ENCODE data around the gene PINLYP. TPM values are rescaled to one million over a fixed set of nuclear protein-coding genes. Genes with fewer than 3 reads are reported as not detected.

Gene PINLYP
- total and polyA plus RNA-seq, 2 donors: 12.3 to 16.0 TPM

DNA sequence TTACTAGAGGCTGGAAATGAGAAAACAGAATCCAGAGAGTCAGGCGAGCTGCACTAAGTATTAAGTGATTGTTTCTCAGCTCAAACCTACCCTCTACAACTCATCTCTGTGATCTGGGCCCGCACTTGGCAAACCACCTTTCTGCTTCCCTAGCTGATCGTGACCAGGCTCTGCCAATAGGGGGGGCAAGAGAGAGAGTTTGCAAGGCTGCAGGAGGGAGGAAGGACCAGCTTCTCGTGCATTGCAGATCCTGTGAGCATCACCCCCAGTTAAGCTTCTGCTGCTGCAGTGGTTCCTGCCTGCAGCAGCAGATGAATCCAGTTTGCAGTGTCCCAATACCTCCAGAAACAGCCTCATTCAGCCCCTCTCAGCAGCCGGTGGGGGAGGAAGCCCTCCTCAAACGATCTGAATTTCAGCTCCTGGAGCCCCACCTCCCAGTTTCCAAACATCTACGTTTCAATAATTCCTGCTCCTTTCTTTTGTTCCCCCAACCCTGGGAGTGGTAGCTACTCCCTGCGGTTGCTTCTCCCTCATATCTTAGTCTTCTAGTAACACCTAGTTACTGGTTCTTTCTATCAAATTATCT is 20.3 kb upstream of the PINLYP start:
- H3K4me1 ChIP-seq (ENCODE audit: control insufficient read depth in 2 of 2, insufficient read depth in 2 of 2, low read length in 2 of 2): peaks cover 0 to 2% of the 10 kb centered on the region in 2 donors
- H3K36me3 ChIP-seq (ENCODE audit: control insufficient read depth in 2 of 2, insufficient read depth in 2 of 2, low read length in 1 of 2): peaks cover 53 to 59% of the 10 kb centered on the region in 2 donors
- H3K27ac ChIP-seq (ENCODE audit: low read depth in 1 of 2, low read length in 1 of 2): no peak overlapping the region
- H3K9me3 ChIP-seq (ENCODE audit: control insufficient read depth in 2 of 2, insufficient read depth in 1 of 2, low read length in 1 of 2): peaks cover 0 to 8% of the 10 kb centered on the region in 2 donors
- no peak overlapping the region for H3K4me3 ChIP-seq (ENCODE audit: low read length in 2 of 2)
- H3K27me3 ChIP-seq (ENCODE audit: control insufficient read depth in 2 of 2, insufficient read depth in 1 of 2, low read length in 1 of 2): no peaks in the 10 kb centered on the region
- DNase-seq (ENCODE audit: low read depth in 6 of 9, low spot score in 9 of 9): peak; percentile 56 to 93 (median 81)
- WGBS: 55% methylated on average over 8 of the region's 8 CpGs

DNA sequence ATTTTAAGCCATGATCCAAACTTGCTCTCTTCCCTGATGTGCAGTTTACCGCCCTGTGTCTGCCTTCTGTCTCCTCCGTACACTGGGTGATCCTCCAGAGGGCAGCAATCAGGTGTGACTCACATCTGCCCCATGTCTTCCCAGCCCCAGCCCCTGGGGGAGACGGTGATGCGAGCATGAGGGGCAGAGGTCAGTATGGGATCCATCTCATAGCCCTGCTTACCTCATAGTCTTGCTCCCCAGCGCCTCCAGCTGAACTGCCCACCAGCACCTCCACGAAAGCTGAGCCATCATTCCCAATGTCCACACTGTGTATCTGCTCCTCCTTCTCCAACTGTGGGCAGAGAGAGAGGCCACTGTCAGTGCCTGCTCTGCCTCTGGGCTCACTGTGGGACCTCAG is 14.9 kb upstream of the PINLYP start:
- Histone ChIP-seq H3K9me3 (ENCODE audit: control insufficient read depth in 2 of 2, insufficient read depth in 1 of 2, low read length in 1 of 2) (peaks cover 0 to 5% of the 10 kb centered on the region in 2 donors), H3K27me3 (ENCODE audit: control insufficient read depth in 2 of 2, insufficient read depth in 1 of 2, low read length in 1 of 2) (no peaks in the 10 kb centered on the region), H3K4me3 (ENCODE audit: low read length in 2 of 2) (no peak overlapping the region), H3K27ac (ENCODE audit: low read depth in 1 of 2, low read length in 1 of 2) (peak overlapping the region in 1 of 2 donors; percentile 37), H3K4me1 (ENCODE audit: control insufficient read depth in 2 of 2, insufficient read depth in 2 of 2, low read length in 2 of 2) (peaks cover 24 to 42% of the 10 kb centered on the region in 2 donors), H3K36me3 (ENCODE audit: control insufficient read depth in 2 of 2, insufficient read depth in 2 of 2, low read length in 1 of 2) (peaks cover 10 to 21% of the 10 kb centered on the region in 2 donors)
- WGBS: 95% methylated on average over 6 of the region's 6 CpGs
- DNase-seq (ENCODE audit: low read depth in 6 of 9, low spot score in 9 of 9): peak in 1 of 9 donors; percentile 41

DNA sequence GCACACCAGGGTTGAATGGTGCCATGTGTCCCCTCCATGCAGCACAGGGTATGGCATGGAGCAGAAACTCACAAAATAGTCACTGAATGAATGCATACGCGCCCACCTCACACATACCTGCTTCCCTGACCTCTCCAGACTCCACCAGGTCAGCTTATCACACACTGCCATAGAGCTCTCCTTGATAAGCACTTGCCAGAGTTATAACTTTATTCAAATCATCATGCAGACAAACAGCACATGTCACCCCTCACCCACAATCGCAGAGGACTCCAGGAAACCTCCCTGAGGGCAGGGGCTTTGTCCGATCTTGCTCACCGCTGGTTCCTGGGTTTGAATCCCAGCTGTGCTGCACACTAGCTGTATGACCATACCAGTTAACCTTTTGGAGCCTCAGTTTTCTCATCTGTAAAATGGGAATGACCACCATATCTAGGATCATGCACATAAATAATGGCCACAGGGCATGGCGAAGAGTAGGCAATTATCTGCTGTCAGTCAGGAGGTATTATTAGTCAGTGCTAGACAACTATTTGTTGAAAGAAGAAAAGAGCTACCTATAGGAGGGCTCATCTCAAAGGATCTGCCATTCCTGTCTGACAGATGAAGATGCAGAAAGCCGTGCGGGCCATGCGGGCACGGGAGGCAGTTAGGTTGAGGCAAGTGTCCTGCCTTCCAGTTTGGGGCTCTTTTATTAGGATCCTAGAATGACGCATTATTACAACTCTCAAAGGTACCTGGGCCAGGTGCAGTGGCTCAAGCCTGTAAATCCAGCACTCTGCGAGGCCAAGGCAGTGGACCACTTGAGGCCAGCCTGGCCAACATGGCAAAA is 14.2 kb upstream of the PINLYP start:
- Histone ChIP-seq H3K4me3 (ENCODE audit: low read length in 2 of 2) (no peak overlapping the region), H3K4me1 (ENCODE audit: control insufficient read depth in 2 of 2, insufficient read depth in 2 of 2, low read length in 2 of 2) (peaks cover 24 to 42% of the 10 kb centered on the region in 2 donors), H3K9me3 (ENCODE audit: control insufficient read depth in 2 of 2, insufficient read depth in 1 of 2, low read length in 1 of 2) (peaks cover 0 to 3% of the 10 kb centered on the region in 2 donors), H3K27me3 (ENCODE audit: control insufficient read depth in 2 of 2, insufficient read depth in 1 of 2, low read length in 1 of 2) (no peaks in the 10 kb centered on the region), H3K36me3 (ENCODE audit: control insufficient read depth in 2 of 2, insufficient read depth in 2 of 2, low read length in 1 of 2) (peaks cover 6 to 21% of the 10 kb centered on the region in 2 donors), H3K27ac (ENCODE audit: low read depth in 1 of 2, low read length in 1 of 2) (peak overlapping the region in 1 of 2 donors; percentile 37)
- DNase-seq (ENCODE audit: low read depth in 6 of 9, low spot score in 9 of 9): no peak
- WGBS: 94% methylated on average over 12 of the region's 12 CpGs

DNA sequence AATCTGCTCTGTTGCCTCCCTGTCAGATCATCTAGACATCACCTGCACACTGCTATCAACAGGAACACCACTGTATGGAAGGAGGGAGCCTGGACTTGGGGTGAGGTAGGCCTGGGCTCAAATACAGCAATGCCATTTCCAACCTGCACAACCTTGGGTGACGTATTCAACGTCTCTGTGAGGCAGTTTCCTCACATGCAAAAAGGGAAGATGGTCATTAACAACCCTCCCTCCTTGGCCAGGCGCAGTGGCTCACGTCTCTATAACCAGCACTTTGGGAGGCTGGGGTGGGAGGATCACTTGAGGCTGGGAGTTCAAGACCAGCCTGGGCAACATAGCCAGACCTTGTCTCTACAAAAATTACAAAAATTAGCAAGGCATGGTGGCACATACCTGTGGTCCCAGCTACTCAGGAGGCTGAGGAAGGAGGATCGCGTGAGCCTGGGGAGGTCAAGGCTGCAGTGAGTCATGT is 13.3 kb upstream of the PINLYP start:
- peak overlapping the region; percentile 95 to 98 for H3K27ac ChIP-seq (ENCODE audit: low read depth in 1 of 2, low read length in 1 of 2)
- H3K4me1 ChIP-seq (ENCODE audit: control insufficient read depth in 2 of 2, insufficient read depth in 2 of 2, low read length in 2 of 2): peaks cover 24 to 42% of the 10 kb centered on the region in 2 donors
- H3K4me3 ChIP-seq (ENCODE audit: low read length in 2 of 2): peak overlapping the region; percentile 2 to 17
- H3K27me3 ChIP-seq (ENCODE audit: control insufficient read depth in 2 of 2, insufficient read depth in 1 of 2, low read length in 1 of 2): no peaks in the 10 kb centered on the region
- peaks cover 0 to 3% of the 10 kb centered on the region in 2 donors for H3K9me3 ChIP-seq (ENCODE audit: control insufficient read depth in 2 of 2, insufficient read depth in 1 of 2, low read length in 1 of 2)
- WGBS: 42% methylated on average over 6 of the region's 6 CpGs
- DNase-seq (ENCODE audit: low read depth in 6 of 9, low spot score in 9 of 9): peak in 1 of 9 donors; percentile 46
- peaks cover 6 to 20% of the 10 kb centered on the region in 2 donors for H3K36me3 ChIP-seq (ENCODE audit: control insufficient read depth in 2 of 2, insufficient read depth in 2 of 2, low read length in 1 of 2)

DNA sequence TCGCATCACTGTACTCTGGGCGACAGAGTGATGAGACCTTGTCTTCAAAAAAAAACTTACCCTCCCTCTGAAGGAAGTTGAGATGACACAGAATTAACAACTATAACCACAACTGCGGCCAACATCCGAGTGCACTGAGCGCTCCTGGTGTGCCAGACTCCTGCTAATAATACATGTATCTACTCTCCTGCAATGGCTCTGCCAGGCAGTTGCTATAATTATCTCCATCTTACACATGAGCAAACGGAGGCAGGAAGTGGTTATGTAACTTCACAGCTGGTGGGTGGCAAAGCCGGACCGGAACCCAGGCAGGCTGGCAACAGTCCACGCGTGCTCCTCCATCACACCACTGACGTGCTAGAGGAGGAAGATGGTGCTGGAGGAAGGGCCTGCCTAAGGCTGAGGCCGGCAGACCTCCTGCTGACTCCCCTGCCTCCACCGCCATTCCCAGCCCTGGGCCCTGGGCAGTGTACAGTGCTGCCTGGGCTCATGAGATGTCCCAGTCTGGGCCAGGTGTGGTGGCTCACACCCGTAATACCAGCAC is 12.8 kb upstream of the PINLYP start:
- H3K36me3 ChIP-seq (ENCODE audit: control insufficient read depth in 2 of 2, insufficient read depth in 2 of 2, low read length in 1 of 2): peaks cover 6 to 17% of the 10 kb centered on the region in 2 donors
- peak overlapping the region; percentile 2 to 17 for H3K4me3 ChIP-seq (ENCODE audit: low read length in 2 of 2)
- DNase-seq (ENCODE audit: low read depth in 6 of 9, low spot score in 9 of 9): peak; percentile 48 to 91 (median 71)
- peaks cover 24 to 42% of the 10 kb centered on the region in 2 donors for H3K4me1 ChIP-seq (ENCODE audit: control insufficient read depth in 2 of 2, insufficient read depth in 2 of 2, low read length in 2 of 2)
- H3K27me3 ChIP-seq (ENCODE audit: control insufficient read depth in 2 of 2, insufficient read depth in 1 of 2, low read length in 1 of 2): no peaks in the 10 kb centered on the region
- H3K27ac ChIP-seq (ENCODE audit: low read depth in 1 of 2, low read length in 1 of 2): peak overlapping the region; percentile 95 to 98
- peaks cover 0 to 3% of the 10 kb centered on the region in 2 donors for H3K9me3 ChIP-seq (ENCODE audit: control insufficient read depth in 2 of 2, insufficient read depth in 1 of 2, low read length in 1 of 2)
- WGBS: 9% methylated on average over 14 of the region's 14 CpGs

DNA sequence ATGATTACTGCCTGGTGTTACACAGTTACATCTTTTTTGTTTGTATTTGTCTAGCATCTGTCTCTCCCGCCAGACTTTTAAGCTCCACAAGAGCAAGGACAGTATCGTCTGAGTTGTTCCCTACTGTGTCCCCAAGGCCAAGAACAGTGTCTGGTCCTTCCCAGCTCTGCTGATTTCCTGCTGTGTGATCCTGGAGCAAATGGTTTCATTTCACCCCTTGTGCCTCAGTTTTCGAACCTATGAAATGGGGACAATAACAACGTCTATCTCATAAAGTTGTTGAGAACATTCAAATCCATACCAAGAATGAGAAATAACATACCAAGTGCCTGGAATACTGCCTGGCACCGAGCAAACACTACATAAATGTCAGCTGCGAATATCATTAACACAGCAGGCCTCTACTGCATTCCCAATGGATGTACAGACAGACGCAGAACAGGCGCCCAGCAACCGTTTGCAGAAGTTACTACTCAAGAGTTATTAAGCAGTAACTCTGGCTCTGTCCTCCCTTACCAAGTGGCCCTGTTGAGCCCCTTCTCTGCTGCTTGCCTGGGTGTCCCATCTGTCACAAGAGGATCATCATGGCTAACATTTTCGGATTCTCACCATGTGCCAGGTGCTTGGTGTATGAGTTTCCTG is 11.7 kb upstream of the PINLYP start:
- WGBS: 96% methylated on average over 10 of the region's 10 CpGs
- Histone ChIP-seq H3K36me3 (ENCODE audit: control insufficient read depth in 2 of 2, insufficient read depth in 2 of 2, low read length in 1 of 2) (peaks cover 3 to 17% of the 10 kb centered on the region in 2 donors), H3K4me3 (ENCODE audit: low read length in 2 of 2) (no peak overlapping the region), H3K4me1 (ENCODE audit: control insufficient read depth in 2 of 2, insufficient read depth in 2 of 2, low read length in 2 of 2) (peaks cover 24 to 42% of the 10 kb centered on the region in 2 donors), H3K9me3 (ENCODE audit: control insufficient read depth in 2 of 2, insufficient read depth in 1 of 2, low read length in 1 of 2) (peaks cover 0 to 3% of the 10 kb centered on the region in 2 donors), H3K27me3 (ENCODE audit: control insufficient read depth in 2 of 2, insufficient read depth in 1 of 2, low read length in 1 of 2) (no peaks in the 10 kb centered on the region), H3K27ac (ENCODE audit: low read depth in 1 of 2, low read length in 1 of 2) (peak overlapping the region; percentile 95 to 98)
- peak in 1 of 9 donors; percentile 31 for DNase-seq (ENCODE audit: low read depth in 6 of 9, low spot score in 9 of 9)

- peaks cover 24 to 42% of the 10 kb centered on the region in 2 donors for H3K4me1 ChIP-seq (ENCODE audit: control insufficient read depth in 2 of 2, insufficient read depth in 2 of 2, low read length in 2 of 2)
- 39% methylated on average over 9 of the region's 9 CpGs for WGBS
- no peak for DNase-seq (ENCODE audit: low read depth in 6 of 9, low spot score in 9 of 9)
- H3K9me3 ChIP-seq (ENCODE audit: control insufficient read depth in 2 of 2, insufficient read depth in 1 of 2, low read length in 1 of 2): peaks cover 0 to 3% of the 10 kb centered on the region in 2 donors
- H3K27me3 ChIP-seq (ENCODE audit: control insufficient read depth in 2 of 2, insufficient read depth in 1 of 2, low read length in 1 of 2): no peaks in the 10 kb centered on the region
- peaks cover 3 to 15% of the 10 kb centered on the region in 2 donors for H3K36me3 ChIP-seq (ENCODE audit: control insufficient read depth in 2 of 2, insufficient read depth in 2 of 2, low read length in 1 of 2)
- no peak overlapping the region for H3K4me3 ChIP-seq (ENCODE audit: low read length in 2 of 2)
- H3K27ac ChIP-seq (ENCODE audit: low read depth in 1 of 2, low read length in 1 of 2): no peak overlapping the region
These were observed 10.8 kb upstream of the PINLYP start for GRCh38 chr19:43564800-43565199.

DNA sequence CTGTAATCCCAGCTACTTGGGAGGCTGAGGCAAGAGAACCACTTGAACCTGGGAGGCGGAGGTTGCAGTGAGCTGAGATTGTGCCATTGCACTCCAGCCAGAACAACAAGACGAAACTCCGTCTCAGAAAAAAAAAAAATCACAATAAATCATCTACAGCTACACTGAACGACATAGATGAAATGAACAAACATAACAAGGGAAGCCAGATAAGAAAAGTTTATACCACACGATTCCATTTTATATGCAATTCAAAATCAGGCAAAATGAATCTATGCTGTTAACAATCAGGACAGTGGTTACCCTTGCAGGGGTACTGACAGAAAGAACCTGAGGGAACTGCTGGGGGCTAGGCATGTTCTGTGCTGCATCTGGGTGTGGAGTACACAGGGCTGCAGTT is 5.9 kb upstream of the PINLYP start:
- no peaks in the 10 kb centered on the region for H3K9me3 ChIP-seq (ENCODE audit: control insufficient read depth in 2 of 2, insufficient read depth in 1 of 2, low read length in 1 of 2)
- no peaks in the 10 kb centered on the region for H3K27me3 ChIP-seq (ENCODE audit: control insufficient read depth in 2 of 2, insufficient read depth in 1 of 2, low read length in 1 of 2)
- WGBS: 91% methylated on average over 5 of the region's 5 CpGs
- H3K36me3 ChIP-seq (ENCODE audit: control insufficient read depth in 2 of 2, insufficient read depth in 2 of 2, low read length in 1 of 2): peaks cover 4 to 17% of the 10 kb centered on the region in 2 donors
- no peak for DNase-seq (ENCODE audit: low read depth in 6 of 9, low spot score in 9 of 9)
- no peak overlapping the region for H3K4me3 ChIP-seq (ENCODE audit: low read length in 2 of 2)
- peak overlapping the region; percentile 40 to 64 for H3K27ac ChIP-seq (ENCODE audit: low read depth in 1 of 2, low read length in 1 of 2)
- peaks cover 7 to 23% of the 10 kb centered on the region in 2 donors for H3K4me1 ChIP-seq (ENCODE audit: control insufficient read depth in 2 of 2, insufficient read depth in 2 of 2, low read length in 2 of 2)

All from thymus (tissue), 11 donors.